HEK293T (cell line): Measurements from ENCODE around the gene TFIP11.

Experiments
- CTCF ChIA-PET: fragments of 350-600 bp; formaldehyde crosslinking; extraction: SDS; loops from one replicate; lab custom pipeline; 2021; ENCODE audit warnings: antibody characterized with exemption, inconsistent platforms; lab: Yijun Ruan, JAX
- POLR2A ChIA-PET: fragments of 350-600 bp; formaldehyde crosslinking; extraction: SDS; loops from one replicate; lab custom pipeline; 2020; ENCODE audit warnings: antibody characterized with exemption, inconsistent platforms; lab: Yijun Ruan, JAX
- DNase-seq: peaks from one replicate; pipeline ENCODE4 v3.0.0; 2012; ENCODE audit warnings: mixed read lengths; ENCODE audit errors: extremely low spot score
- ARNT ChIP-seq: fragments of 450-650 bp; IDR thresholded peaks from 2 replicates; pipeline ENCODE4 v1.6.1; 2017; ENCODE audit warnings: mild to moderate bottlenecking
- BHLHE40 ChIP-seq: fragments of 450-650 bp; IDR thresholded peaks from 2 replicates; pipeline ENCODE4 v1.6.1; 2016; ENCODE audit warnings: mild to moderate bottlenecking, moderate library complexity, borderline replicate concordance
- CTBP1 ChIP-seq: fragments of 450-650 bp; IDR thresholded peaks from 2 replicates; pipeline ENCODE4 v1.6.1; 2016; ENCODE audit warnings: borderline replicate concordance
- ELF4 ChIP-seq: fragments of 450-650 bp; IDR thresholded peaks from 2 replicates; pipeline ENCODE4 v1.6.1; 2017; ENCODE audit warnings: antibody characterized with exemption
- FOXA1 ChIP-seq: fragments of 450-650 bp; IDR thresholded peaks from 2 replicates; pipeline ENCODE4 v1.6.1; 2016; ENCODE audit warnings: mild to moderate bottlenecking
- FOXK2 ChIP-seq: fragments of 450-650 bp; IDR thresholded peaks from 2 replicates; pipeline ENCODE4 v1.6.1; 2016; ENCODE audit warnings: mild to moderate bottlenecking
- FOXM1 ChIP-seq: fragments of 450-650 bp; IDR thresholded peaks from 2 replicates; pipeline ENCODE4 v1.6.1; 2017; ENCODE audit warnings: mild to moderate bottlenecking, borderline replicate concordance
- HDGF ChIP-seq: fragments of 450-650 bp; IDR thresholded peaks from 2 replicates; pipeline ENCODE4 v1.6.1; 2017; ENCODE audit warnings: antibody characterized with exemption, borderline replicate concordance
- L3MBTL2 ChIP-seq: fragments of 450-650 bp; conservative IDR thresholded peaks from 2 replicates; pipeline ENCODE4 v1.6.1; 2016; ENCODE audit warnings: mild to moderate bottlenecking
- LEF1 ChIP-seq: fragments of 450-650 bp; IDR thresholded peaks from 2 replicates; pipeline ENCODE4 v1.6.1; 2017; ENCODE audit warnings: mild to moderate bottlenecking, borderline replicate concordance
- NFRKB ChIP-seq: fragments of 450-650 bp; IDR thresholded peaks from 2 replicates; pipeline ENCODE4 v1.6.1; 2016; ENCODE audit warnings: mild to moderate bottlenecking, moderate library complexity
- SP1 ChIP-seq: fragments of 450-650 bp; IDR thresholded peaks from 2 replicates; pipeline ENCODE4 v1.6.1; 2017
- SUZ12 ChIP-seq: fragments of 450-650 bp; IDR thresholded peaks from 2 replicates; pipeline ENCODE4 v1.6.1; 2016; ENCODE audit warnings: mild to moderate bottlenecking
- TARDBP ChIP-seq: fragments of 450-650 bp; IDR thresholded peaks from 2 replicates; pipeline ENCODE4 v1.6.1; 2016
- ZNF384 ChIP-seq: fragments of 450-650 bp; IDR thresholded peaks from 2 replicates; pipeline ENCODE4 v1.6.1; 2016
- TF ChIP-seq, protein P1 (sequence below): fragments of 450-650 bp; IDR thresholded peaks from 2 replicates; pipeline ENCODE4 v1.6.1; 2016

TFIP11 gene

GRCh38 chr22:26466196-26466595 lies 46.1 kb downstream of the TFIP11 start:
- TF ChIP-seq FOXA1 (no peak), BHLHE40 (no peak), ELF4 (no peak), SUZ12 (no peak), NFRKB (no peak), TARDBP (no peak), SP1 (no peak), FOXM1 (no peak), FOXK2 (no peak), LEF1 (no peak), HDGF (no peak), ZNF384 (no peak), CTBP1 (no peak), L3MBTL2 (no peak), ARNT (no peak)
- TF ChIP-seq, protein P1, sequence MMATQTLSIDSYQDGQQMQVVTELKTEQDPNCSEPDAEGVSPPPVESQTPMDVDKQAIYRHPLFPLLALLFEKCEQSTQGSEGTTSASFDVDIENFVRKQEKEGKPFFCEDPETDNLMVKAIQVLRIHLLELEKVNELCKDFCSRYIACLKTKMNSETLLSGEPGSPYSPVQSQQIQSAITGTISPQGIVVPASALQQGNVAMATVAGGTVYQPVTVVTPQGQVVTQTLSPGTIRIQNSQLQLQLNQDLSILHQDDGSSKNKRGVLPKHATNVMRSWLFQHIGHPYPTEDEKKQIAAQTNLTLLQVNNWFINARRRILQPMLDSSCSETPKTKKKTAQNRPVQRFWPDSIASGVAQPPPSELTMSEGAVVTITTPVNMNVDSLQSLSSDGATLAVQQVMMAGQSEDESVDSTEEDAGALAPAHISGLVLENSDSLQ, result no peak
- DNase-seq, result no peak
- ChIA-PET CTCF (no interaction called here), POLR2A (interaction anchor here (3.2 kb wide), 1 partner anchor 17 kb away, joined by 9 read pairs; the partner anchor contains the start of genes HPS4 and SRRD)

DNA sequence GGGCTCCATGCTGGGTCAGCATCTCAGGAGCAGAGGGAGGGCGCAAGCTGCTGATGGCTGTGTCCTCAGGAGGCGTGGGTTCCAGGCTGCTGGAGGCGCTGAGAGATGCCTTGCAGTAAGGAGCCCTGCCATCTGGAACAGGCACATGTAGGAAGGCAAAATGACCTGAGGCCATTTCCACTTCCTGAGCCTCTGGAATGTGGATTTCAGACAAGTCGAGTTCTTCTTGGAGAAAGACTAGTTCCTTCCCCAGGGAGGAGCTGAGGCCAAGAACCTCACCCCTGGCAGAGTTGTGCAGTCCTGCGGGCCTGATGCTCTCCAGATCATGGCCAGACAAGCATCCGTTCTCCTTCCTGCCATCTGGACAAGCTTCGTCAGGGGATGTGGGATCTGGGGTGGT lies 48.0 kb downstream of the TFIP11 start:
- DNase-seq, result no peak
- POLR2A ChIA-PET, result interaction anchor here (3.2 kb wide), 1 partner anchor 19 kb away, joined by 9 read pairs; the partner anchor contains the start of genes HPS4 and SRRD
- TF ChIP-seq NFRKB (no peak), L3MBTL2 (no peak), FOXK2 (no peak), FOXM1 (no peak), FOXA1 (no peak), ARNT (no peak), ELF4 (no peak), SUZ12 (no peak), TARDBP (no peak), LEF1 (no peak), HDGF (no peak)
- TF ChIP-seq, protein P1, result no peak
- CTCF ChIA-PET, result interaction anchor here (0.7 kb wide), 1 partner anchor 45 kb away, joined by 3 read pairs; no protein-coding TSS in a partner anchor

DNA sequence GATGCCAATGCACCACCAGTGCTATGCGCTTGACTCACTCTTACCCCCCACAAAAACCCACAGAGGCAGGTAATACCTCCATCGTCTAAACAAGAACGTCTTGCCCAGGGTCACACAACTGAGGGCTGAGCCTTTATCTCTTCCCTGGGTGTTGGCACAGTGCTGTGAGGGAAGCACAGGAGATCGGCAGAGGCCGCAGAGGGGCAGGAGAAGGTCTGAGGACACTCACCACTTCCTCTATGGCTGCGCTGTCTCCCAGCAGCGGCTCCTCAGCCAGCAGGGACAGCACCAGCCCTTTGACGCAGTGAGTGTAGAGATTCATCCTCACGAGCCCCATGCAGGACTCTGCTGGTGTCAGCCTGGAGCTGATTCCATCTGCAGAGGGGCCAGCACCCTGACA lies 48.6 kb downstream of the TFIP11 start:
- ChIA-PET CTCF (no interaction called here), POLR2A (interaction anchor here (3.2 kb wide), 1 partner anchor 20 kb away, joined by 9 read pairs; the partner anchor contains the start of genes HPS4 and SRRD)
- no peak for DNase-seq
- no peak for TF ChIP-seq LEF1
- TF ChIP-seq NFRKB, result no peak
- TF ChIP-seq FOXM1, result no peak
- TF ChIP-seq CTBP1, result no peak
- no peak for TF ChIP-seq L3MBTL2
- TF ChIP-seq BHLHE40, result no peak
- TF ChIP-seq ZNF384, result no peak
- TF ChIP-seq, protein P1, result no peak
- no peak for TF ChIP-seq FOXK2
- no peak for TF ChIP-seq ELF4
- TF ChIP-seq TARDBP, result no peak
- TF ChIP-seq FOXA1, result no peak
- no peak for TF ChIP-seq HDGF
- no peak for TF ChIP-seq SP1
- no peak for TF ChIP-seq ARNT
- TF ChIP-seq SUZ12, result no peak

- CTCF ChIA-PET, result interaction anchor here (0.9 to 3.8 kb wide), 2 partner anchors 14 to 65 kb away, joined by 3 to 21 read pairs; no protein-coding TSS in a partner anchor
- no peak for DNase-seq
- no peak for TF ChIP-seq LEF1
- TF ChIP-seq FOXM1, result no peak
- TF ChIP-seq SUZ12, result no peak
- no peak for TF ChIP-seq FOXA1
- no peak for TF ChIP-seq ARNT
- TF ChIP-seq, protein P1, result no peak
- no peak for TF ChIP-seq BHLHE40
- TF ChIP-seq TARDBP, result no peak
- no peak for TF ChIP-seq CTBP1
- no peak for TF ChIP-seq HDGF
- TF ChIP-seq ELF4, result no peak
- POLR2A ChIA-PET, result interaction anchor here (3.2 kb wide), 1 partner anchor 20 kb away, joined by 9 read pairs; the partner anchor contains the start of genes HPS4 and SRRD
Observed at GRCh38 chr22:26463101-26463661, 49.1 kb downstream of the TFIP11 start.

DNA sequence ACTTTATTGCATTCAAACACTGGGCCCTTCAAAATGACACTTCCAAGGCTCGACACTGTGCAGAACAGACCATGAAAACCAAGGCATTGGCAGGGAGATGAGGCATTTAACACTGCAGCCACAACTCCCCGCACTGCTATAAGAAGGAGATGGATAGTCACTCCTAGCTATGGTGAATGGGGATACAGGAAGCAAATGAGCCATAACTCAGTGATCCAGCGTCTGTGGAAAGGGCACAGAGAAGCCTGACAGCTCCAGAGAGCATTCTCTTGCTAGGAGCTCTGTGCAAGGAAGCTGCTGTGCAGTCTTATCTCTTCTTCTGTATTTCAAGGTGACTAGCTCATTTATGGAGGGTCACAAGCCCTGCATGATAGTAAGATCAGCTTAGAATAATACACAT lies 49.6 kb downstream of the TFIP11 start:
- ChIA-PET CTCF (interaction anchor here (0.9 to 3.8 kb wide), 3 partner anchors 14 to 67 kb away, joined by 3 to 21 read pairs (median 4); no protein-coding TSS in a partner anchor), POLR2A (no interaction called here)
- TF ChIP-seq HDGF (no peak), ELF4 (no peak), FOXK2 (no peak), TARDBP (no peak), LEF1 (no peak), L3MBTL2 (no peak), ZNF384 (no peak), FOXM1 (no peak), FOXA1 (no peak)
- TF ChIP-seq, protein P1, result no peak

More for the DNA sequence above, 49.6 kb downstream of the TFIP11 start:
- DNase-seq, result no peak
